Measurements from ENCODE around the gene TRIM16.
"Not testable (repeated sequence)": the region's sequence is repeated elsewhere in the genome, so short reads cannot be mapped to it uniquely, and the experiment has no call there.

The TRIM16 gene

GRCh38 chr17:15683824-15684478 lies at the start of gene TRIM16:
Gene TRIM16, minus strand, starts transcription at chr17:15684311. Its CDS starts 32,702 bp downstream, at chr17:15651609.
- not testable (repeated sequence) for H3K27ac ChIP-seq; H3K36me3 ChIP-seq (ENCODE audit: insufficient read depth, low read length); H3K9me3 ChIP-seq (ENCODE audit: low read depth, low read length); DNase-seq (ENCODE audit: low read depth, low spot score)
- peak within 1 kb of the TSS; percentile 84 for H3K4me3 ChIP-seq
- peak within 1 kb of the TSS; percentile 81 for H3K9ac ChIP-seq (ENCODE audit: insufficient read length)
- TF ChIP-seq POLR2AphosphoS5 (IDR thresholded peaks at IDR 0.05; ENCODE audit: borderline replicate concordance, low read depth, low read length): peak; percentile 58

- not testable (repeated sequence) for DNase-seq (ENCODE audit: low read depth, low spot score); H3K36me3 ChIP-seq (ENCODE audit: insufficient read depth, low read length); H3K9ac ChIP-seq (ENCODE audit: insufficient read length)
Measured at GRCh38 chr17:15733174-15733789, 49.2 kb upstream of the TRIM16 start.

GRCh38 chr17:15731900-15732299 lies 47.8 kb upstream of the TRIM16 start, which contains the start of gene TBC1D26:
Gene TBC1D26, plus strand, starts transcription at chr17:15732283. Its CDS starts 3,066 bp downstream, at chr17:15735349.
- H3K9ac ChIP-seq (ENCODE audit: insufficient read length); H3K4me3 ChIP-seq; DNase-seq (ENCODE audit: low read depth, low spot score); H3K36me3 ChIP-seq (ENCODE audit: insufficient read depth, low read length); H3K9me3 ChIP-seq (ENCODE audit: low read depth, low read length); H3K27ac ChIP-seq: not testable (repeated sequence)

More at GRCh38 chr17:15733174-15733789, 49.2 kb upstream of the TRIM16 start:
- not testable (repeated sequence) for H3K27ac ChIP-seq; H3K4me3 ChIP-seq; H3K9me3 ChIP-seq (ENCODE audit: low read depth, low read length)

- not testable (repeated sequence) for H3K27ac ChIP-seq; H3K4me3 ChIP-seq; DNase-seq (ENCODE audit: low read depth, low spot score); H3K36me3 ChIP-seq (ENCODE audit: insufficient read depth, low read length); H3K9me3 ChIP-seq (ENCODE audit: low read depth, low read length); H3K9ac ChIP-seq (ENCODE audit: insufficient read length)
Measured at GRCh38 chr17:15730535-15730934, 46.4 kb upstream of the TRIM16 start.

GRCh38 chr17:15716601-15717563 lies 32.8 kb upstream of the TRIM16 start:
- H3K9me3 ChIP-seq (ENCODE audit: low read depth, low read length); H3K4me3 ChIP-seq; DNase-seq (ENCODE audit: low read depth, low spot score); H3K36me3 ChIP-seq (ENCODE audit: insufficient read depth, low read length); H3K9ac ChIP-seq (ENCODE audit: insufficient read length); H3K27ac ChIP-seq: not testable (repeated sequence)

GRCh38 chr17:15708879-15709278 lies 24.8 kb upstream of the TRIM16 start:
- DNase-seq (ENCODE audit: low read depth, low spot score); H3K27ac ChIP-seq; H3K9ac ChIP-seq (ENCODE audit: insufficient read length); H3K4me3 ChIP-seq; H3K9me3 ChIP-seq (ENCODE audit: low read depth, low read length): not testable (repeated sequence)
- peaks cover 49% of the 10 kb centered on the region for H3K36me3 ChIP-seq (ENCODE audit: insufficient read depth, low read length)

GRCh38 chr17:15704813-15705212 lies 20.7 kb upstream of the TRIM16 start:
- H3K36me3 ChIP-seq (ENCODE audit: insufficient read depth, low read length): peaks cover 51% of the 10 kb centered on the region
- H3K27ac ChIP-seq; H3K4me3 ChIP-seq; H3K9ac ChIP-seq (ENCODE audit: insufficient read length); H3K9me3 ChIP-seq (ENCODE audit: low read depth, low read length); DNase-seq (ENCODE audit: low read depth, low spot score): not testable (repeated sequence)

GRCh38 chr17:15704239-15704638 lies 20.1 kb upstream of the TRIM16 start:
- H3K9ac ChIP-seq (ENCODE audit: insufficient read length); DNase-seq (ENCODE audit: low read depth, low spot score); H3K4me3 ChIP-seq; H3K27ac ChIP-seq; H3K9me3 ChIP-seq (ENCODE audit: low read depth, low read length): not testable (repeated sequence)
- peaks cover 51% of the 10 kb centered on the region for H3K36me3 ChIP-seq (ENCODE audit: insufficient read depth, low read length)

- not testable (repeated sequence) for DNase-seq (ENCODE audit: low read depth, low spot score); H3K27ac ChIP-seq; H3K9me3 ChIP-seq (ENCODE audit: low read depth, low read length)
- peak overlapping the region; percentile 72 for H3K9ac ChIP-seq (ENCODE audit: insufficient read length)
- H3K36me3 ChIP-seq (ENCODE audit: insufficient read depth, low read length): peaks cover 14% of the 10 kb centered on the region
- peak overlapping the region; percentile 80 for H3K4me3 ChIP-seq
Measured at GRCh38 chr17:15699937-15700336, 15.8 kb upstream of the TRIM16 start.

- not testable (repeated sequence) for H3K27ac ChIP-seq; H3K9me3 ChIP-seq (ENCODE audit: low read depth, low read length)
- Histone ChIP-seq H3K4me3 (peak within 1 kb of the TSS; percentile 80), H3K36me3 (ENCODE audit: insufficient read depth, low read length) (peaks cover 12% of the 10 kb centered on the region; the same call in 1 of the 2 replicates), H3K9ac (ENCODE audit: insufficient read length) (peak within 1 kb of the TSS; percentile 76)
- peak; percentile 63 for DNase-seq (ENCODE audit: low read depth, low spot score)
Measured at GRCh38 chr17:15699413-15699924, 15.4 kb upstream of the TRIM16 start, which contains the start of gene ZNF286A. Gene ZNF286A, plus strand, starts transcription at chr17:15699752. Its CDS starts 578 bp downstream, at chr17:15700330.

- not testable (repeated sequence) for DNase-seq (ENCODE audit: low read depth, low spot score); H3K9me3 ChIP-seq (ENCODE audit: low read depth, low read length); H3K27ac ChIP-seq
- H3K4me3 ChIP-seq: peak overlapping the region; percentile 80
- peaks cover 12% of the 10 kb centered on the region; the same call in 1 of the 2 replicates for H3K36me3 ChIP-seq (ENCODE audit: insufficient read depth, low read length)
- peak overlapping the region; percentile 76 for H3K9ac ChIP-seq (ENCODE audit: insufficient read length)
Measured at GRCh38 chr17:15698967-15699366, 14.9 kb upstream of the TRIM16 start.

- not testable (repeated sequence) for H3K36me3 ChIP-seq (ENCODE audit: insufficient read depth, low read length); H3K4me3 ChIP-seq; DNase-seq (ENCODE audit: low read depth, low spot score); H3K27ac ChIP-seq; H3K9ac ChIP-seq (ENCODE audit: insufficient read length); H3K9me3 ChIP-seq (ENCODE audit: low read depth, low read length)
Measured at GRCh38 chr17:15687494-15687893, 3.4 kb upstream of the TRIM16 start.

GRCh38 chr17:15683135-15683534 lies 976 bp downstream of the TRIM16 start:
- not testable (repeated sequence) for H3K9ac ChIP-seq (ENCODE audit: insufficient read length); H3K27ac ChIP-seq; H3K36me3 ChIP-seq (ENCODE audit: insufficient read depth, low read length); DNase-seq (ENCODE audit: low read depth, low spot score); H3K9me3 ChIP-seq (ENCODE audit: low read depth, low read length); H3K4me3 ChIP-seq

All from SK-N-MC (cell line).